Gastrocnemius medialis (tissue), 4 donors: ENCODE data around the gene MOB3B.

Experiments
- CTCF ChIP-seq, 5 experiments: fragments of 450-650 bp in 3 of 5; fragments of 200-600 bp in 2 of 5; sonication (generic) in 2 of 5; IDR thresholded peaks in 4 of 5; conservative IDR thresholded peaks in 1 of 5; 1 replicate in 4 of 5; 2 replicates in 1 of 5; pipeline ENCODE4 v1.5.1; 2016 to 2019; ENCODE audit warnings: antibody characterized with exemption in 5 of 5, mild to moderate bottlenecking in 3 of 5, moderate library complexity in 3 of 5
- POLR2A ChIP-seq, 2 donors: fragments of 450-650 bp; IDR thresholded peaks; one replicate each; pipeline ENCODE4 v1.6.1; 2017; ENCODE audit warnings: antibody characterized with exemption in 2 of 2, mild to moderate bottlenecking in 2 of 2, moderate library complexity in 2 of 2

- TF ChIP-seq CTCF (IDR thresholded peaks at IDR 0.05 in 4 of 5, conservative IDR thresholded peaks at IDR 0.05 in 1 of 5) (no peak), POLR2A (IDR thresholded peaks at IDR 0.05) (no peak)
Observed at GRCh38 chr9:27460226-27461023, 69.2 kb downstream of the MOB3B start.
